HCT116 (cell line): Measurements from ENCODE around the gene SFTPB. TPM values are rescaled to one million over a fixed set of nuclear protein-coding genes. Genes with fewer than 3 reads are reported as not detected.

ENCODE experiments used
- ATAC-seq: fragments of 200-7000 bp; cut with Tn5 transposase; 2 replicates; pipeline ENCODE4 v1.9.1; 2020; ENCODE audit warnings: mild to moderate bottlenecking, moderate library complexity
- BruUV-seq: library from RNA; stranded (reverse); fragments of 400-500 nt; replicated peaks from 2 replicates; lab custom pipeline; 2021; lab: Mats Ljungman, UMichigan
- CTCF ChIA-PET: fragments of 300-600 bp; sonication (Branson Sonifier 250); formaldehyde crosslinking; loops from one replicate; lab custom pipeline; 2021; ENCODE audit warnings: antibody characterized with exemption; lab: Charles Lee
- POLR2A ChIA-PET: fragments of 300-600, 350-600 bp; sonication (Branson Sonifier 250); formaldehyde crosslinking; loops from one replicate; lab custom pipeline; 2021; ENCODE audit warnings: antibody characterized with exemption; lab: Charles Lee
- RAD21 ChIA-PET, 2 experiments: fragments of 300-600 bp; sonication (Branson Sonifier 250); formaldehyde crosslinking; loops; one replicate each; lab custom pipeline; 2023; ENCODE audit warnings: low total read pairs in 2 of 2; ENCODE audit not compliant: uncharacterized antibody in 2 of 2, unreplicated experiment in 2 of 2, low non-redundant PET in 1 of 2; lab: Charles Lee
- DNase-seq: peaks from one replicate; pipeline ENCODE4 v3.0.0-alpha.2; 2010; ENCODE audit warnings: low read depth, low spot score
- H2AFZ ChIP-seq: fragments of 200-600 bp; shearing (Covaris generic), sonication (generic); 2 replicates; pipeline ENCODE4 v1.6.1; 2017; ENCODE audit warnings: low read depth, mixed run types, mixed read lengths, antibody characterized with exemption, low read length; ENCODE audit not compliant: poor library complexity, severe bottlenecking
- H3K27ac ChIP-seq: 2 replicates; pipeline ENCODE4 v1.5.1; 2012; ENCODE audit warnings: low read depth, low read length
- H3K27me3 ChIP-seq: fragments of 200-600 bp; sonication (generic); 2 replicates; pipeline ENCODE4 v1.6.1; 2016; ENCODE audit warnings: mixed run types, low read length, mixed read lengths; ENCODE audit not compliant: insufficient read depth
- H3K36me3 ChIP-seq, 2 experiments: fragments of 200-500 bp in 1 of 2; fragments of 200-600 bp in 1 of 2; sonication (Bioruptor generic) in 1 of 2; sonication (generic) in 1 of 2; 2 replicates each; pipeline versions ENCODE4 v1.5.1 to v1.6.1; 2014 to 2016; ENCODE audit warnings: low read length in 2 of 2, inconsistent platforms in 1 of 2, mixed read lengths in 1 of 2, mixed run types in 1 of 2; ENCODE audit not compliant: insufficient read depth in 2 of 2, control insufficient read depth in 1 of 2
- H3K4me1 ChIP-seq, 2 experiments: fragments of 200-600 bp in 1 of 2; sonication (generic) in 1 of 2; 2 replicates each; pipeline versions ENCODE4 v1.5.1 to v1.6.1; 2012 to 2017; ENCODE audit warnings: low read length in 2 of 2, inconsistent platforms in 1 of 2, mild to moderate bottlenecking in 1 of 2, mixed read lengths in 1 of 2, mixed run types in 1 of 2, moderate library complexity in 1 of 2; ENCODE audit not compliant: insufficient read depth in 2 of 2, control insufficient read depth in 1 of 2
- H3K4me2 ChIP-seq: fragments of 200-600 bp; sonication (generic); 2 replicates; pipeline ENCODE4 v1.6.1; 2017; ENCODE audit warnings: mixed run types, low read length, mixed read lengths
- H3K4me3 ChIP-seq, 2 experiments: fragments of 200-600 bp in 1 of 2; sonication (generic) in 1 of 2; replicated peaks in 1 of 2; 2 replicates each; pipeline ENCODE4 v1.5.1; 2011 to 2016; ENCODE audit warnings: low read length in 2 of 2, control low read depth in 1 of 2, low read depth in 1 of 2, mild to moderate bottlenecking in 1 of 2, mixed read lengths in 1 of 2, mixed run types in 1 of 2
- H3K79me2 ChIP-seq: fragments of 200-600 bp; sonication (generic); 2 replicates; pipeline ENCODE4 v1.6.1; 2017; ENCODE audit warnings: mild to moderate bottlenecking, mixed run types, low read length, moderate library complexity, mixed read lengths; ENCODE audit not compliant: insufficient read depth
- H3K9ac ChIP-seq: fragments of 200-600 bp; sonication (generic); 2 replicates; pipeline ENCODE4 v1.6.1; 2016; ENCODE audit warnings: low read length, mixed read lengths
- H3K9me2 ChIP-seq: fragments of 200-600 bp; sonication (generic), shearing (Covaris generic); 2 replicates; pipeline ENCODE4 v1.6.1; 2017; ENCODE audit warnings: mixed run types, mild to moderate bottlenecking, moderate library complexity; ENCODE audit not compliant: insufficient read depth
- H3K9me3 ChIP-seq, 2 experiments: fragments of 200-500 bp in 1 of 2; fragments of 200-600 bp in 1 of 2; sonication (Bioruptor generic) in 1 of 2; sonication (generic) in 1 of 2; 2 replicates each; pipeline ENCODE4 v1.6.1; 2014 to 2017; ENCODE audit warnings: low read length in 2 of 2, mixed read lengths in 2 of 2, inconsistent platforms in 1 of 2, low read depth in 1 of 2, mild to moderate bottlenecking in 1 of 2, mixed run types in 1 of 2, moderate library complexity in 1 of 2; ENCODE audit not compliant: control insufficient read depth in 1 of 2, insufficient read depth in 1 of 2
- H4K20me1 ChIP-seq: fragments of 200-600 bp; sonication (generic), shearing (Covaris generic); 2 replicates; pipeline ENCODE4 v1.6.1; 2017; ENCODE audit warnings: mixed run types, mild to moderate bottlenecking, moderate library complexity; ENCODE audit not compliant: insufficient read depth
- CBX3 ChIP-seq: IDR thresholded peaks from 2 replicates; pipeline ENCODE4 v1.6.1; 2012; ENCODE audit warnings: low read depth
- CTCF ChIP-seq, 3 experiments: fragments of 200-600 bp in 1 of 3; sonication (generic) in 1 of 3; IDR thresholded peaks in 2 of 3; conservative IDR thresholded peaks in 1 of 3; 2 replicates each; pipeline ENCODE4 v1.5.1; 2012 to 2017; ENCODE audit warnings: low read depth in 2 of 3, low read length in 2 of 3, antibody characterized with exemption in 1 of 3, borderline replicate concordance in 1 of 3, control low read depth in 1 of 3, mild to moderate bottlenecking in 1 of 3, mixed read lengths in 1 of 3, mixed run types in 1 of 3, moderate library complexity in 1 of 3; ENCODE audit not compliant: insufficient read depth in 1 of 3
- EZH2 ChIP-seq: fragments of 200-600 bp; sonication (generic); IDR thresholded peaks from 2 replicates; pipeline ENCODE4 v1.6.1; 2017; ENCODE audit warnings: antibody characterized with exemption, mixed run types
- POLR2A ChIP-seq: IDR thresholded peaks from 2 replicates; pipeline ENCODE4 v1.7.0; 2011; ENCODE audit warnings: borderline replicate concordance; ENCODE audit not compliant: insufficient read depth, insufficient read length; ENCODE audit errors: extremely low read depth
- POLR2AphosphoS5 ChIP-seq: IDR thresholded peaks from 2 replicates; pipeline ENCODE4 v1.6.1; 2011; ENCODE audit warnings: mild to moderate bottlenecking, low read depth, low read length, moderate library complexity
- YY1 ChIP-seq: IDR thresholded peaks from 2 replicates; pipeline ENCODE4 v1.6.1; 2011; ENCODE audit warnings: low read length, low read depth, moderate library complexity, mild to moderate bottlenecking; ENCODE audit not compliant: insufficient replicate concordance; ENCODE audit errors: extremely low read depth
- intact Hi-C: fragments of 100-400 bp; cut with micrococcal nuclease; formaldehyde crosslinking; loops from 2 replicates; pipeline ENCODE4 v1.10.0; 2022
- total RNA-seq: library from RNA; stranded (reverse); gene quantifications from one replicate; pipeline ENCODE4 v1.2.1, GENCODE V29; 2021; ENCODE audit not compliant: unreplicated experiment

The SFTPB gene
- total RNA-seq, 1 experiment from 2014 or later = 13.3 TPM

GRCh38 chr2:85694052-85695025 lies 26.3 kb upstream of the SFTPB start, which contains the start of gene GNLY:
Gene GNLY (plus strand): TSS chr2:85694358. CDS start chr2:85694419, 61 bp downstream.
- Histone ChIP-seq H3K4me3 (no peak within 1 kb of the TSS), H3K36me3 (no peaks in the 10 kb centered on the region), H4K20me1 (no peaks in the 10 kb centered on the region), H3K4me1 (peaks cover 3 to 8% of the 10 kb centered on the region in 2 experiments; a peak in 3 of 4 replicates), H3K4me2 (no peak within 1 kb of the TSS), H2AFZ (no peak within 1 kb of the TSS), H3K9ac (no peak within 1 kb of the TSS), H3K27me3 (no peaks in the 10 kb centered on the region), H3K9me2 (no peaks in the 10 kb centered on the region), H3K27ac (no peak within 1 kb of the TSS), H3K9me3 (no peaks in the 10 kb centered on the region), H3K79me2 (no peaks in the 10 kb centered on the region)
- ChIA-PET RAD21 (no interaction called here), POLR2A (no interaction called here), CTCF (no interaction called here)
- ATAC-seq = no peak
- intact Hi-C loops = no loop called here
- no peak for DNase-seq
- no TSS peak for BruUV-seq
- no peak for TF ChIP-seq CBX3
- TF ChIP-seq CTCF (IDR thresholded peaks at IDR 0.05 in 2 of 3, conservative IDR thresholded peaks at IDR 0.05 in 1 of 3; ENCODE audit: borderline replicate concordance in 1 of 3, insufficient read depth in 1 of 3, low read depth in 2 of 3, low read length in 2 of 3) = no peak
- TF ChIP-seq EZH2 = no peak

GRCh38 chr2:85692039-85692645 lies 24.1 kb upstream of the SFTPB start:
- no peak for ATAC-seq
- DNase-seq = no peak
- Histone ChIP-seq H4K20me1 (no peaks in the 10 kb centered on the region), H3K79me2 (no peaks in the 10 kb centered on the region), H3K4me3 (no peak overlapping the region), H3K9me3 (no peaks in the 10 kb centered on the region), H3K27me3 (no peaks in the 10 kb centered on the region), H3K4me1 (peaks cover 6 to 15% of the 10 kb centered on the region in 2 experiments)
- intact Hi-C loops = no loop called here
- RAD21 ChIA-PET = no interaction called here
- TF ChIP-seq POLR2A (no peak), POLR2AphosphoS5 (no peak), YY1 (no peak), CTCF (IDR thresholded peaks at IDR 0.05 in 2 of 3, conservative IDR thresholded peaks at IDR 0.05 in 1 of 3; ENCODE audit: borderline replicate concordance in 1 of 3, insufficient read depth in 1 of 3, low read depth in 2 of 3, low read length in 2 of 3) (no peak)
- TF ChIP-seq, all 23 proteins: peak for 0
- H3K4me2 ChIP-seq = no peak overlapping the region
- POLR2A ChIA-PET = no interaction called here
- H3K9me2 ChIP-seq = no peaks in the 10 kb centered on the region
- no peaks in the 10 kb centered on the region for H3K36me3 ChIP-seq
- no peak overlapping the region for H2AFZ ChIP-seq
- BruUV-seq = no TSS peak
- CTCF ChIA-PET = interaction anchor here (1.3 kb wide), 1 partner anchor 55 kb away, joined by 4 read pairs; no protein-coding TSS in a partner anchor
- H3K9ac ChIP-seq = no peak overlapping the region
- no peak overlapping the region for H3K27ac ChIP-seq
